Tibial nerve (tissue), 4 donors: ENCODE results near the gene RSPO3. TPM values are rescaled to one million over a fixed set of nuclear protein-coding genes. Genes with fewer than 3 reads are reported as not detected.

Source experiments
- DNase-seq, 2 donors: peaks; one replicate each; pipeline ENCODE4 v3.0.0-alpha.2; 2019; ENCODE audit warnings: low spot score in 2 of 2
- H3K27ac ChIP-seq, 4 donors: fragments of 200-600 bp; sonication (generic) in 3 of 4; one replicate each; pipeline ENCODE4 v1.5.1; 2017 to 2019; ENCODE audit warnings: mild to moderate bottlenecking in 1 of 4
- H3K27me3 ChIP-seq, 2 donors: fragments of 200-600 bp; sonication (generic) in 1 of 2; one replicate each; pipeline versions ENCODE4 v1.5.1 to v1.6.0; 2017 to 2019
- H3K36me3 ChIP-seq, 3 donors: fragments of 200-600 bp; sonication (generic); one replicate each; pipeline ENCODE4 v1.5.1; 2018 to 2019
- H3K4me1 ChIP-seq, 4 donors: fragments of 200-600 bp; sonication (generic) in 3 of 4; one replicate each; pipeline ENCODE4 v1.5.1; 2017 to 2019
- H3K4me3 ChIP-seq, 4 donors: fragments of 200-600 bp; sonication (generic) in 3 of 4; one replicate each; pipeline ENCODE4 v1.5.1; 2017 to 2019; ENCODE audit warnings: mild to moderate bottlenecking in 1 of 4, moderate library complexity in 1 of 4
- H3K9me3 ChIP-seq, 4 donors: fragments of 200-600 bp; sonication (generic) in 3 of 4; one replicate each; pipeline ENCODE4 v1.5.1; 2017 to 2019
- EP300 ChIP-seq, 2 donors: sonication (generic); formaldehyde crosslinking; IDR thresholded peaks; one replicate each; pipeline ENCODE4 v1.6.1; 2017; ENCODE audit warnings: antibody characterized with exemption in 2 of 2, mild to moderate bottlenecking in 1 of 2
- POLR2A ChIP-seq, 2 donors: fragments of 450-650 bp; IDR thresholded peaks; one replicate each; pipeline ENCODE4 v1.6.1; 2017; ENCODE audit warnings: antibody characterized with exemption in 2 of 2, mild to moderate bottlenecking in 2 of 2, moderate library complexity in 2 of 2
- WGBS, 2 donors: methylation state at CpG; one replicate each; pipeline ENCODE4 v1.1.5; 2018; 5-methylcytosine and 5-hydroxymethylcytosine counted together
- total RNA-seq, 4 donors: library from RNA; depleted of rRNA; stranded (reverse); fragments of >200 nt; gene quantifications; one replicate each; pipeline ENCODE4 v1.1.0, GENCODE V29; 2016
- TF ChIP-seq, protein P1 (sequence below), 5 experiments: fragments of 200-600 bp in 3 of 5; fragments of 450-650 bp in 2 of 5; sonication (generic) in 3 of 5; IDR thresholded peaks; one replicate each; pipeline ENCODE4 v1.5.1; 2016 to 2019; ENCODE audit warnings: antibody characterized with exemption in 5 of 5, mild to moderate bottlenecking in 3 of 5, moderate library complexity in 2 of 5

Gene RSPO3
- total RNA-seq, 4 donors from 2014 or later = 10.2 to 24.1 (median 19.6) TPM

DNA sequence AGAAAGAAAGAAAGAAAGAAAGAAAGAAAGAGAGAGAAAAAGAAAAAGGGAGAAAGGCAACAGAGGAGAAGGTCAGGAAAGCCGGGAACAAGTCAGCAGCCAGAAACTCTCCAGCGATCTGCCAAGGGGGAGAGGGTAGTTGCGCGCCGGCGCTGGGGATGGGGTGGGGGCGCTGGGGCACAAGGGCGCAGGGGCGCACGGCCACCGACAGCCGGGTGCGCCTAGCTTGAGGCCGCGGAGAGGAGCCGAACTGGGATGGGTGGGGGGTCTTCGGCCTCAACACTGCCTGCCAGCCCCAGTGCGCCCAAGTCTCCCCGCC, 533 bp upstream of the RSPO3 start:
- Histone ChIP-seq H3K4me1 (peaks cover 0 to 33% (median 10%) of the 10 kb centered on the region in 4 donors), H3K27ac (peak overlapping the region in 2 of 4 donors; percentile 60 to 71), H3K4me3 (peak overlapping the region; percentile 44 to 57 (median 52)), H3K36me3 (no peaks in the 10 kb centered on the region), H3K27me3 (peaks cover 0 to 42% of the 10 kb centered on the region in 2 donors), H3K9me3 (no peaks in the 10 kb centered on the region)
- 0 to 1% methylated on average over 19 of the region's 19 CpGs for WGBS, 2 donors
- no peak for TF ChIP-seq EP300 (IDR thresholded peaks at IDR 0.05)
- no peak for TF ChIP-seq POLR2A (IDR thresholded peaks at IDR 0.05)
- TF ChIP-seq, protein P1, sequence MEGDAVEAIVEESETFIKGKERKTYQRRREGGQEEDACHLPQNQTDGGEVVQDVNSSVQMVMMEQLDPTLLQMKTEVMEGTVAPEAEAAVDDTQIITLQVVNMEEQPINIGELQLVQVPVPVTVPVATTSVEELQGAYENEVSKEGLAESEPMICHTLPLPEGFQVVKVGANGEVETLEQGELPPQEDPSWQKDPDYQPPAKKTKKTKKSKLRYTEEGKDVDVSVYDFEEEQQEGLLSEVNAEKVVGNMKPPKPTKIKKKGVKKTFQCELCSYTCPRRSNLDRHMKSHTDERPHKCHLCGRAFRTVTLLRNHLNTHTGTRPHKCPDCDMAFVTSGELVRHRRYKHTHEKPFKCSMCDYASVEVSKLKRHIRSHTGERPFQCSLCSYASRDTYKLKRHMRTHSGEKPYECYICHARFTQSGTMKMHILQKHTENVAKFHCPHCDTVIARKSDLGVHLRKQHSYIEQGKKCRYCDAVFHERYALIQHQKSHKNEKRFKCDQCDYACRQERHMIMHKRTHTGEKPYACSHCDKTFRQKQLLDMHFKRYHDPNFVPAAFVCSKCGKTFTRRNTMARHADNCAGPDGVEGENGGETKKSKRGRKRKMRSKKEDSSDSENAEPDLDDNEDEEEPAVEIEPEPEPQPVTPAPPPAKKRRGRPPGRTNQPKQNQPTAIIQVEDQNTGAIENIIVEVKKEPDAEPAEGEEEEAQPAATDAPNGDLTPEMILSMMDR (IDR thresholded peaks at IDR 0.05) = no peak
- no peak for DNase-seq

DNA sequence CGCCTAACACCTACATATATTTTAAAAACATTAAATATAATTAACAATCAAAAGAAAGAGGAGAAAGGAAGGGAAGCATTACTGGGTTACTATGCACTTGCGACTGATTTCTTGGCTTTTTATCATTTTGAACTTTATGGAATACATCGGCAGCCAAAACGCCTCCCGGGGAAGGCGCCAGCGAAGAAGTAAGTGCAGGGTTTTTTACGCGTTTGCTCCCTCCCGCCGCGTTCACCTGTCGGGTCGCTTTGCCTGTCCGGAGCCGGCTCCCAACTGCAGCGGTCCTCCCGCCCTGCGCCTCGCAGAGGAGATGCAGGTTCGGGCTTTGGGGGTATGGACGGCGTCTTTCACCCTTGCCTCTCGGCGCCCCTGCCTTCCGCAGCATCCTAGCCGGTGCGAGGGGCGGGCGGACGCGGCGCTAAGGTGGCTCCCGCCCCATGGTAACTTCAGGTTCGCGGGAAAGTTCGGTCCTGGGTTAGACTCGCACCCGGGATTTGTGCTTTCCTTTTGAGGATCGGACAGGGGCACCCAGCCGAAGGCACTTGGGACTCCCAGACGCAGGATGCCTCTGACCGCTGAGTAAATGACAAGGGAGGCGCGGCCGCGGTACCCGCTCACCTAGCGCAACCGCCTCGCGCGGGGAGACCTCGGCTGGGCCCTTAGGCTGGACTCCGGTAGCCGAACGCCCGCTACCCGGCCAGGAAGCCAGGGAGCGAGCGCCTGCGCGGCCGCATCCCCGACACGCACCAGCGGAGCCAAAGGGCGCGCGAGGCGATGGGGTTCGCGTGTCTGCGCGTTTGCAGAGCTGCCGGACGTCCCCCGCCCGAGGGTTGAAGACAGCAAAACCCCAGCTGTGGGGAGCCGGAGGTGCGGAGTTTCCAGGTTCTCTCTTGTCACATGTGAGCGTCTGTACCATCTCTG, 891 bp downstream of the RSPO3 start:
- TF ChIP-seq EP300 (IDR thresholded peaks at IDR 0.05) (no peak), POLR2A (IDR thresholded peaks at IDR 0.05) (no peak)
- TF ChIP-seq, protein P1 (IDR thresholded peaks at IDR 0.05) = no peak
- H3K27me3 ChIP-seq = peaks cover 0 to 42% of the 10 kb centered on the region in 2 donors
- DNase-seq = no peak
- peaks cover 0 to 33% (median 10%) of the 10 kb centered on the region in 4 donors for H3K4me1 ChIP-seq
- H3K36me3 ChIP-seq = no peaks in the 10 kb centered on the region
- H3K9me3 ChIP-seq = no peaks in the 10 kb centered on the region
- peak overlapping the region; percentile 44 to 57 (median 52) for H3K4me3 ChIP-seq
- H3K27ac ChIP-seq = peak overlapping the region in 2 of 4 donors; percentile 15 to 71
- WGBS, 2 donors = 0% methylated on average over 39 to 69 of the region's 82 CpGs

DNA sequence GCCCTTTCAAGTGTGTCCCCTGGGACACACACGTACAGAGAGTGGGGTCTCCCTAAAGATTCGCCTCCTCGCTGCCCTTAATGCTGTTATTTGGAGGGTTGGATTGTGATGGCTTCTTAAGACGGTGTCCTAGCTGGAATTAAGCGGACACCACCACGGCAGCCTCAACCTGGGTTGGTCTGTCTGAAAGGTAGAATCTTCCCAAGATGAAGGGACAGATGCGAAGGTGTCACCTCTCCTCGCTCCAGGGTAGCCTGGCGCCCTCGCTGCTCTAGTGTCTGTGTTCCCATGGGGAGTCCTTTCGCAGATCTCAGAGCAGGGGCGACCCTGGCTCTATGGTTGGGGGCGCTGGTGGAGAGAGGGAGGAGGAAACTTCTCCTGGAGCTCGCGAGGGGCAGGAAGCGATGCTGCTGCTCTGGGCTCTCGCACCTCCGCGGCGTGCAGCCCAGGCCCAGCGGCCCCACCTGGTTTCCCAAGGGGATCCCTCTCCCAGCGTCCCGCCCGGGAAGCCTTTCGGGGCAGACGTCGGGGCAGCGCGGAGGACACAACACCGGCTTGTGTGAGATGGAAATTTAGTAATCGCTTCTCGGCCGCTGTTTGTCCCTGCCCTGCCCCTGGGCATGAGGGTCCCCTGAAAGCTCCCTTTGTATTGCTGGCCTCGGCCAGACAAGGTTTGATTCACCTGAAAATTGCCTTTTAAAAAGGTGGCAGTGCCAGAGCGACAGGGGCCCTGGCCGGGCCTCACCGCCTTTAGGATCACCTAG, 1.7 kb downstream of the RSPO3 start:
- no peak for TF ChIP-seq EP300 (IDR thresholded peaks at IDR 0.05)
- no peak for TF ChIP-seq POLR2A (IDR thresholded peaks at IDR 0.05)
- TF ChIP-seq, protein P1 (IDR thresholded peaks at IDR 0.05) = no peak
- Histone ChIP-seq H3K9me3 (no peaks in the 10 kb centered on the region), H3K36me3 (no peaks in the 10 kb centered on the region), H3K4me1 (peaks cover 0 to 33% (median 10%) of the 10 kb centered on the region in 4 donors), H3K4me3 (peak overlapping the region; percentile 44 to 57 (median 52)), H3K27me3 (peaks cover 0 to 42% of the 10 kb centered on the region in 2 donors), H3K27ac (peak overlapping the region in 2 of 4 donors; percentile 15 to 71)
- WGBS, 2 donors = 3 to 7% methylated on average over 6 to 25 of the region's 37 CpGs
- DNase-seq = no peak

DNA sequence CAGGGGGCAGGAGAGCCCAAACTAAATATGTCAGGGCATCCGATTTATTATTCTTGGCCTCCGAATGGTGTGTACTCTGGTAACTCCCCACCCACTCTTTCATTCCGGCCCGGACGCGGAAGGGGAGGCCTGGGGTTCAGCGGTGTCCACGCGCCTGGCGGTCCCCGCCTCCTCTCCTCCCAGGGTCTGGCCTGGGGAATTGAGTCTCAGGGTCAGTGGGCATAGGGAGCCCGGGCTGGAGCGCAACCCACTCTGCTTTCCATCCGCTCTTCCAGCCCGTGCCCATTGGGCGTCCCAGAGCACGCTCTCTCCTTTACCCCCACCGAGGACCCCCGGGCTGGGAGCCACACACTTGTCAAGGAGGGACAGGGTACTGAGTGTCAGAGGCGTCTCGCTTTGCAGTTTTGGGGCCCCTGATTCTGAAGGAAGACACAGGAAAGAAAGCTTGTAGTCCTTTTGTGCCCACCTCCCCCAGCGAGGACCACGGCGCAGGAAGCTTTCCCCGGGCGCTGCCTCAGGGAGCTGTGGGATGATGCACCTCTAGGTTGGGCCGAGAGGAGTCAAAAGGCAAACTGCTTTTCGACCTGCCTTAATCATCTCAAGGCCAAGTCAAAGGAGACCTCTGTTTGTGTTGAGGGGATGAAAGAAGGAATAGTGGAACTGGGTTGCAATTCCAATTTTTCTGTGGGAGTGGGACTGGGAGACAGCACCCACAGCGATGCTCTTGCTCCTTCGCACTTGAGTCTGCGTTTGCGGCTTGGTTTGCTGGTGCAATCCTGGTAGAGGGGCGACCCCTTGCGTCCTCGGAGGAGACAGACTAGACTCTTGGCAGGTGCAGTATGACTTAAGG, 2.5 kb downstream of the RSPO3 start:
- 5% methylated on average over 32 to 35 of the region's 35 CpGs for WGBS, 2 donors
- peak in 1 of 2 donors; percentile 39 for TF ChIP-seq EP300 (IDR thresholded peaks at IDR 0.05)
- no peak for TF ChIP-seq POLR2A (IDR thresholded peaks at IDR 0.05)
- TF ChIP-seq, protein P1 (IDR thresholded peaks at IDR 0.05) = peak; percentile 30 to 73 (median 62)
- peak; percentile 34 to 62 for DNase-seq
- peaks cover 0 to 33% (median 10%) of the 10 kb centered on the region in 4 donors for H3K4me1 ChIP-seq
- H3K36me3 ChIP-seq = no peaks in the 10 kb centered on the region
- H3K9me3 ChIP-seq = no peaks in the 10 kb centered on the region
- H3K4me3 ChIP-seq = peak overlapping the region; percentile 44 to 57 (median 52)
- peaks cover 0 to 42% of the 10 kb centered on the region in 2 donors for H3K27me3 ChIP-seq
- peak overlapping the region in 2 of 4 donors; percentile 15 to 71 for H3K27ac ChIP-seq
